HEK293 (cell line): ENCODE data around the gene CACNA2D3.

ENCODE experiments used
- CTCF ChIA-PET: fragments of 350-600 bp; formaldehyde crosslinking; extraction: SDS; loops from one replicate; lab custom pipeline; 2021; ENCODE audit warnings: antibody characterized with exemption; lab: Yijun Ruan, JAX
- POLR2A ChIA-PET: fragments of 300-600 bp; formaldehyde crosslinking; extraction: SDS; loops from one replicate; lab custom pipeline; 2020; ENCODE audit warnings: antibody characterized with exemption, inconsistent platforms; lab: Yijun Ruan, JAX
- H3K27ac ChIP-seq: fragments of 200-500 bp; sonication (Bioruptor generic); 2 replicates; pipeline ENCODE4 v1.5.1; 2014; ENCODE audit warnings: low read depth, low read length, control low read depth, inconsistent platforms; ENCODE audit errors: extremely low read depth
- H3K36me3 ChIP-seq, 2 experiments: fragments of 200-500 bp in 1 of 2; sonication (Bioruptor generic) in 1 of 2; 1 replicate in 1 of 2; 2 replicates in 1 of 2; pipeline ENCODE4 v1.5.1; 2014 to 2017; ENCODE audit warnings: inconsistent platforms in 2 of 2, low read length in 2 of 2; ENCODE audit not compliant: control insufficient read depth in 2 of 2, insufficient read depth in 1 of 2
- H3K4me1 ChIP-seq: fragments of 200-500 bp; sonication (Bioruptor generic); 2 replicates; pipeline ENCODE4 v1.5.1; 2014; ENCODE audit warnings: mild to moderate bottlenecking, low read length, inconsistent platforms; ENCODE audit not compliant: control insufficient read depth, insufficient read depth
- H3K4me3 ChIP-seq: 2 replicates; pipeline ENCODE4 v1.5.1; 2011; ENCODE audit warnings: low read depth, mild to moderate bottlenecking, control low read depth, low read length, moderate library complexity
- H3K9me3 ChIP-seq: fragments of 200-500 bp; sonication (Bioruptor generic); 2 replicates; pipeline ENCODE4 v1.5.1; 2014; ENCODE audit warnings: low read depth, low read length, inconsistent platforms; ENCODE audit not compliant: control insufficient read depth, insufficient read depth
- BCL11A ChIP-seq: fragments of 450-650 bp; formaldehyde crosslinking; IDR thresholded peaks from 2 replicates; pipeline ENCODE4 v1.5.1; 2016; ENCODE audit warnings: low read depth, missing biosample characterization, missing genetic modification characterization
- OVOL3 ChIP-seq: fragments of 450-650 bp; formaldehyde crosslinking; IDR thresholded peaks from 2 replicates; pipeline ENCODE4 v1.5.1; 2016; ENCODE audit warnings: missing biosample characterization, missing genetic modification characterization
- PRDM4 ChIP-seq: fragments of 450-650 bp; formaldehyde crosslinking; IDR thresholded peaks from 2 replicates; pipeline ENCODE4 v1.5.1; 2017; ENCODE audit warnings: missing biosample characterization, missing genetic modification characterization
- SP2 ChIP-seq: fragments of 450-650 bp; formaldehyde crosslinking; IDR thresholded peaks from 2 replicates; pipeline ENCODE4 v1.5.1; 2016; ENCODE audit warnings: missing biosample characterization, missing genetic modification characterization
- SP7 ChIP-seq: fragments of 450-650 bp; formaldehyde crosslinking; IDR thresholded peaks from 2 replicates; pipeline ENCODE4 v1.5.1; 2016; ENCODE audit warnings: missing biosample characterization, missing genetic modification characterization
- ZNF140 ChIP-seq: fragments of 450-650 bp; formaldehyde crosslinking; IDR thresholded peaks from 2 replicates; pipeline ENCODE4 v1.5.1; 2016; ENCODE audit warnings: missing biosample characterization, missing genetic modification characterization
- ZNF148 ChIP-seq: fragments of 450-650 bp; formaldehyde crosslinking; IDR thresholded peaks from 2 replicates; pipeline ENCODE4 v1.5.0; 2017; ENCODE audit warnings: missing biosample characterization, missing genetic modification characterization, borderline replicate concordance
- ZNF174 ChIP-seq: fragments of 450-650 bp; formaldehyde crosslinking; IDR thresholded peaks from 2 replicates; pipeline ENCODE4 v1.5.0; 2017; ENCODE audit warnings: missing biosample characterization, mild to moderate bottlenecking, missing genetic modification characterization
- ZNF354C ChIP-seq: fragments of 450-650 bp; formaldehyde crosslinking; IDR thresholded peaks from 2 replicates; pipeline ENCODE4 v1.5.1; 2016; ENCODE audit warnings: missing biosample characterization, missing genetic modification characterization, low read depth, borderline replicate concordance
- ZNF362 ChIP-seq: fragments of 450-650 bp; formaldehyde crosslinking; IDR thresholded peaks from 2 replicates; pipeline ENCODE4 v1.5.1; 2016; ENCODE audit warnings: missing biosample characterization, missing genetic modification characterization
- ZNF404 ChIP-seq: fragments of 450-650 bp; formaldehyde crosslinking; IDR thresholded peaks from 2 replicates; pipeline ENCODE4 v1.5.1; 2017; ENCODE audit warnings: missing biosample characterization, missing genetic modification characterization
- ZNF704 ChIP-seq: fragments of 450-650 bp; formaldehyde crosslinking; IDR thresholded peaks from 2 replicates; pipeline ENCODE4 v1.5.1; 2016; ENCODE audit warnings: missing biosample characterization, missing genetic modification characterization
- ZNF777 ChIP-seq: fragments of 450-650 bp; formaldehyde crosslinking; IDR thresholded peaks from 2 replicates; pipeline ENCODE4 v1.5.1; 2017; ENCODE audit warnings: missing biosample characterization, missing genetic modification characterization, borderline replicate concordance
- ZSCAN4 ChIP-seq: fragments of 450-650 bp; formaldehyde crosslinking; IDR thresholded peaks from 2 replicates; pipeline ENCODE4 v1.5.1; 2017; ENCODE audit warnings: missing biosample characterization, missing genetic modification characterization
- TF ChIP-seq, protein P1 (sequence below): fragments of 450-650 bp; formaldehyde crosslinking; IDR thresholded peaks from 2 replicates; pipeline ENCODE4 v1.5.1; 2016; ENCODE audit warnings: missing biosample characterization, missing genetic modification characterization
- TF ChIP-seq, protein P2 (sequence below): fragments of 450-650 bp; formaldehyde crosslinking; IDR thresholded peaks from 2 replicates; pipeline ENCODE4 v1.5.1; 2016; ENCODE audit warnings: missing biosample characterization, missing genetic modification characterization, borderline replicate concordance
- TF ChIP-seq, protein P3 (sequence below): fragments of 450-650 bp; formaldehyde crosslinking; IDR thresholded peaks from 2 replicates; pipeline ENCODE4 v1.5.1; 2016; ENCODE audit warnings: missing biosample characterization, missing genetic modification characterization

CACNA2D3 gene

DNA sequence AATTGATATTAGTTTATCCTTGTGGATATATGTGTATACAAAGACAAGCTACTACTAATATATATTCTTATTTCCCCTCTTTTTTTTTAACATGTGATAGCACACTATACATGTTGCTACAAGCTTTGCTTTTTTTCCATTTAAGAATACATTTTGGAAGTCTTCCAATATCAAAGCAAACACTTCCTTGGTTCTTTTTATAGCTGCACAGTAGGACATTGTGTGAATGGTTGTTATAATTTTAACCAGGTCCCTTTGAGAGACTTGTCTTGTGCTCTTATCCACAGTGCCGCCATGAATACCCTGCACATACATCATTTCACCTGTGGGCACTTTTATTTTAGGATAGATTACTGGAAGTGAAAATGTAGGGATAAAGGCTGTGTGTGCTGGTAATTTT, 88.7 kb downstream of the CACNA2D3 start:
- H3K4me1 ChIP-seq: no peaks in the 10 kb centered on the region
- H3K27ac ChIP-seq: no peak overlapping the region
- TF ChIP-seq, protein P1, sequence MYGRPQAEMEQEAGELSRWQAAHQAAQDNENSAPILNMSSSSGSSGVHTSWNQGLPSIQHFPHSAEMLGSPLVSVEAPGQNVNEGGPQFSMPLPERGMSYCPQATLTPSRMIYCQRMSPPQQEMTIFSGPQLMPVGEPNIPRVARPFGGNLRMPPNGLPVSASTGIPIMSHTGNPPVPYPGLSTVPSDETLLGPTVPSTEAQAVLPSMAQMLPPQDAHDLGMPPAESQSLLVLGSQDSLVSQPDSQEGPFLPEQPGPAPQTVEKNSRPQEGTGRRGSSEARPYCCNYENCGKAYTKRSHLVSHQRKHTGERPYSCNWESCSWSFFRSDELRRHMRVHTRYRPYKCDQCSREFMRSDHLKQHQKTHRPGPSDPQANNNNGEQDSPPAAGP (tag by site-specific recombination): no peak
- TF ChIP-seq ZNF404 (tag by site-specific recombination) (no peak), SP2 (tag by site-specific recombination) (no peak), ZNF704 (no peak), ZNF140 (tag by site-specific recombination) (no peak), BCL11A (no peak), ZSCAN4 (tag by site-specific recombination) (no peak), ZNF148 (no peak), ZNF354C (tag by site-specific recombination) (no peak), PRDM4 (tag by site-specific recombination) (no peak), ZNF362 (tag by site-specific recombination) (no peak), OVOL3 (tag by site-specific recombination) (no peak), SP7 (no peak), ZNF777 (tag by site-specific recombination) (no peak), ZNF174 (tag by site-specific recombination) (no peak)
- TF ChIP-seq, protein P2, sequence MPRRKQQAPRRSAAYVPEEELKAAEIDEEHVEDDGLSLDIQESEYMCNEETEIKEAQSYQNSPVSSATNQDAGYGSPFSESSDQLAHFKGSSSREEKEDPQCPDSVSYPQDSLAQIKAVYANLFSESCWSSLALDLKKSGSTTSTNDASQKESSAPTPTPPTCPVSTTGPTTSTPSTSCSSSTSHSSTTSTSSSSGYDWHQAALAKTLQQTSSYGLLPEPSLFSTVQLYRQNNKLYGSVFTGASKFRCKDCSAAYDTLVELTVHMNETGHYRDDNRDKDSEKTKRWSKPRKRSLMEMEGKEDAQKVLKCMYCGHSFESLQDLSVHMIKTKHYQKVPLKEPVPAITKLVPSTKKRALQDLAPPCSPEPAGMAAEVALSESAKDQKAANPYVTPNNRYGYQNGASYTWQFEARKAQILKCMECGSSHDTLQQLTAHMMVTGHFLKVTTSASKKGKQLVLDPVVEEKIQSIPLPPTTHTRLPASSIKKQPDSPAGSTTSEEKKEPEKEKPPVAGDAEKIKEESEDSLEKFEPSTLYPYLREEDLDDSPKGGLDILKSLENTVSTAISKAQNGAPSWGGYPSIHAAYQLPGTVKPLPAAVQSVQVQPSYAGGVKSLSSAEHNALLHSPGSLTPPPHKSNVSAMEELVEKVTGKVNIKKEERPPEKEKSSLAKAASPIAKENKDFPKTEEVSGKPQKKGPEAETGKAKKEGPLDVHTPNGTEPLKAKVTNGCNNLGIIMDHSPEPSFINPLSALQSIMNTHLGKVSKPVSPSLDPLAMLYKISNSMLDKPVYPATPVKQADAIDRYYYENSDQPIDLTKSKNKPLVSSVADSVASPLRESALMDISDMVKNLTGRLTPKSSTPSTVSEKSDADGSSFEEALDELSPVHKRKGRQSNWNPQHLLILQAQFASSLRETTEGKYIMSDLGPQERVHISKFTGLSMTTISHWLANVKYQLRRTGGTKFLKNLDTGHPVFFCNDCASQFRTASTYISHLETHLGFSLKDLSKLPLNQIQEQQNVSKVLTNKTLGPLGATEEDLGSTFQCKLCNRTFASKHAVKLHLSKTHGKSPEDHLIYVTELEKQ: no peak
- TF ChIP-seq, protein P3, sequence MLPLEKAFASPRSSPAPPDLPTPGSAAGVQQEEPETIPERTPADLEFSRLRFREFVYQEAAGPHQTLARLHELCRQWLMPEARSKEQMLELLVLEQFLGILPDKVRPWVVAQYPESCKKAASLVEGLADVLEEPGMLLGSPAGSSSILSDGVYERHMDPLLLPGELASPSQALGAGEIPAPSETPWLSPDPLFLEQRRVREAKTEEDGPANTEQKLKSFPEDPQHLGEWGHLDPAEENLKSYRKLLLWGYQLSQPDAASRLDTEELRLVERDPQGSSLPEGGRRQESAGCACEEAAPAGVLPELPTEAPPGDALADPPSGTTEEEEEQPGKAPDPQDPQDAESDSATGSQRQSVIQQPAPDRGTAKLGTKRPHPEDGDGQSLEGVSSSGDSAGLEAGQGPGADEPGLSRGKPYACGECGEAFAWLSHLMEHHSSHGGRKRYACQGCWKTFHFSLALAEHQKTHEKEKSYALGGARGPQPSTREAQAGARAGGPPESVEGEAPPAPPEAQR: no peak
- POLR2A ChIA-PET: no interaction called here
- no peak overlapping the region for H3K4me3 ChIP-seq
- no peaks in the 10 kb centered on the region for H3K36me3 ChIP-seq
- H3K9me3 ChIP-seq: no peaks in the 10 kb centered on the region
- CTCF ChIA-PET: no interaction called here
